GM12878 (cell line): ENCODE measurements around the gene KBTBD13. TPM values are rescaled to one million over a fixed set of nuclear protein-coding genes. Genes with fewer than 3 reads are reported as not detected.
A peak's percentile ranks its signal among the peaks of the same experiment; 100 is the strongest.

Experiments used
- CHD4 ChIP-seq: fragments of 200-600 bp; sonication (generic); IDR thresholded peaks from 2 replicates; pipeline ENCODE4 v1.6.1; 2016; ENCODE audit warnings: mild to moderate bottlenecking
- CREM ChIP-seq: IDR thresholded peaks from 2 replicates; pipeline ENCODE4 v1.6.1; 2014; ENCODE audit warnings: antibody characterized with exemption, low read depth
- CUX1 ChIP-seq: IDR thresholded peaks from 2 replicates; pipeline ENCODE4 v1.6.1; 2012; ENCODE audit warnings: improper control_type of control experiment, low read depth, low read length; ENCODE audit not compliant: insufficient replicate concordance
- ESRRA ChIP-seq: IDR thresholded peaks from 2 replicates; pipeline ENCODE4 v1.6.1; 2012; ENCODE audit warnings: mild to moderate bottlenecking, low read length, improper control_type of control experiment
- ETV6 ChIP-seq, 2 experiments: fragments of 450-650 bp in 1 of 2; IDR thresholded peaks in 1 of 2; conservative IDR thresholded peaks in 1 of 2; 2 replicates each; pipeline ENCODE4 v1.6.1; 2014; ENCODE audit warnings: antibody characterized with exemption in 1 of 2, borderline replicate concordance in 1 of 2, low read depth in 1 of 2, mild to moderate bottlenecking in 1 of 2, moderate library complexity in 1 of 2
- FOS ChIP-seq: IDR thresholded peaks from 3 replicates; pipeline ENCODE4 v1.6.1; 2011; ENCODE audit warnings: borderline replicate concordance; ENCODE audit not compliant: insufficient read length; ENCODE audit errors: extremely low read depth
- GATAD2B ChIP-seq: fragments of 450-650 bp; conservative IDR thresholded peaks from 2 replicates; pipeline ENCODE4 v1.6.1; 2017; ENCODE audit warnings: low read depth, mild to moderate bottlenecking, moderate library complexity
- JUNB ChIP-seq: IDR thresholded peaks from 2 replicates; pipeline ENCODE4 v1.6.1; 2016; ENCODE audit warnings: antibody characterized with exemption, mild to moderate bottlenecking
- RAD51 ChIP-seq: fragments of 450-650 bp; IDR thresholded peaks from 2 replicates; pipeline ENCODE4 v1.6.1; 2016; ENCODE audit warnings: moderate library complexity, mild to moderate bottlenecking, inconsistent platforms
- RUNX3 ChIP-seq: IDR thresholded peaks from 2 replicates; pipeline ENCODE4 v1.6.1; 2012; ENCODE audit warnings: low read length, inconsistent platforms
- SMC3 ChIP-seq: IDR thresholded peaks from 2 replicates; pipeline ENCODE4 v1.6.1; 2011; ENCODE audit warnings: low read length, improper control_type of control experiment, borderline replicate concordance
- SUPT20H ChIP-seq: IDR thresholded peaks from 2 replicates; pipeline ENCODE4 v1.6.1; 2011; ENCODE audit warnings: low read depth, mild to moderate bottlenecking, low read length, moderate library complexity, borderline replicate concordance; ENCODE audit not compliant: control insufficient read depth
- TBL1XR1 ChIP-seq: IDR thresholded peaks from 2 replicates; pipeline ENCODE4 v1.6.1; 2012; ENCODE audit warnings: low read depth, low read length, improper control_type of control experiment
- polyA plus RNA-seq, 11 experiments: library from polyadenylated mRNA; depleted of rRNA in 4 of 11; unstranded in 6 of 11; stranded (reverse) in 5 of 11; fragments of >200 nt; fragmentation: Nextera tagmentation in 4 of 11; fragmentation: Illumina TruSeq in 1 of 11; extraction: Ambion mirVana in 4 of 11; extraction: Trizol in 1 of 11; gene quantifications; 1 replicate in 1 of 11; 2 replicates in 10 of 11; pipeline versions ENCODE4 v1.2.1 to v1.2.3, GENCODE V29; 2011 to 2016; ENCODE audit warnings: inconsistent platforms in 2 of 11, missing spikeins in 2 of 11, low read depth in 1 of 11
- total RNA-seq, 4 experiments: library from RNA; depleted of rRNA in 3 of 4; stranded (reverse); fragments of >200 nt in 3 of 4; fragmentation: Illumina TruSeq in 1 of 4; extraction: Trizol in 1 of 4; gene quantifications; 2 replicates each; pipeline versions ENCODE4 v1.2.1 to v1.2.3, GENCODE V29; 2013 to 2021
- TF ChIP-seq, protein P1 (sequence below): fragments of 450-650 bp; IDR thresholded peaks from 2 replicates; pipeline ENCODE4 v1.6.1; 2017; ENCODE audit warnings: mild to moderate bottlenecking, moderate library complexity
- TF ChIP-seq, protein P2 (sequence below): fragments of 150-350 bp; IDR thresholded peaks from 2 replicates; pipeline ENCODE4 v1.6.1; 2016; ENCODE audit warnings: low read depth, low read length

Gene KBTBD13
- total and polyA plus RNA-seq, 10 of the 15 experiments (the other 5 are each of a cell fraction or from before 2014, with no cell fraction given), result 0.06 TPM; not detected in 9

- TF ChIP-seq CUX1 (no peak), SMC3 (peak; percentile 24; the same call in 1 of the 2 replicates), CREM (0 out of 2 replicates have a peak, but pooled peaks have one; percentile 24), FOS (no peak), GATAD2B (no peak), JUNB (no peak), ETV6 (conservative IDR thresholded peaks at IDR 0.05 in 1 of 2, IDR thresholded peaks at IDR 0.05 in 1 of 2; ENCODE audit: borderline replicate concordance in 1 of 2, low read depth in 1 of 2) (0 out of 4 replicates have a peak, but pooled peaks of 1 of the 2 experiments have one; percentile 14), TBL1XR1 (no peak), RAD51 (no peak), CHD4 (no peak), ESRRA (no peak), SUPT20H (no peak), RUNX3 (peak; percentile 52)
- TF ChIP-seq, protein P1, sequence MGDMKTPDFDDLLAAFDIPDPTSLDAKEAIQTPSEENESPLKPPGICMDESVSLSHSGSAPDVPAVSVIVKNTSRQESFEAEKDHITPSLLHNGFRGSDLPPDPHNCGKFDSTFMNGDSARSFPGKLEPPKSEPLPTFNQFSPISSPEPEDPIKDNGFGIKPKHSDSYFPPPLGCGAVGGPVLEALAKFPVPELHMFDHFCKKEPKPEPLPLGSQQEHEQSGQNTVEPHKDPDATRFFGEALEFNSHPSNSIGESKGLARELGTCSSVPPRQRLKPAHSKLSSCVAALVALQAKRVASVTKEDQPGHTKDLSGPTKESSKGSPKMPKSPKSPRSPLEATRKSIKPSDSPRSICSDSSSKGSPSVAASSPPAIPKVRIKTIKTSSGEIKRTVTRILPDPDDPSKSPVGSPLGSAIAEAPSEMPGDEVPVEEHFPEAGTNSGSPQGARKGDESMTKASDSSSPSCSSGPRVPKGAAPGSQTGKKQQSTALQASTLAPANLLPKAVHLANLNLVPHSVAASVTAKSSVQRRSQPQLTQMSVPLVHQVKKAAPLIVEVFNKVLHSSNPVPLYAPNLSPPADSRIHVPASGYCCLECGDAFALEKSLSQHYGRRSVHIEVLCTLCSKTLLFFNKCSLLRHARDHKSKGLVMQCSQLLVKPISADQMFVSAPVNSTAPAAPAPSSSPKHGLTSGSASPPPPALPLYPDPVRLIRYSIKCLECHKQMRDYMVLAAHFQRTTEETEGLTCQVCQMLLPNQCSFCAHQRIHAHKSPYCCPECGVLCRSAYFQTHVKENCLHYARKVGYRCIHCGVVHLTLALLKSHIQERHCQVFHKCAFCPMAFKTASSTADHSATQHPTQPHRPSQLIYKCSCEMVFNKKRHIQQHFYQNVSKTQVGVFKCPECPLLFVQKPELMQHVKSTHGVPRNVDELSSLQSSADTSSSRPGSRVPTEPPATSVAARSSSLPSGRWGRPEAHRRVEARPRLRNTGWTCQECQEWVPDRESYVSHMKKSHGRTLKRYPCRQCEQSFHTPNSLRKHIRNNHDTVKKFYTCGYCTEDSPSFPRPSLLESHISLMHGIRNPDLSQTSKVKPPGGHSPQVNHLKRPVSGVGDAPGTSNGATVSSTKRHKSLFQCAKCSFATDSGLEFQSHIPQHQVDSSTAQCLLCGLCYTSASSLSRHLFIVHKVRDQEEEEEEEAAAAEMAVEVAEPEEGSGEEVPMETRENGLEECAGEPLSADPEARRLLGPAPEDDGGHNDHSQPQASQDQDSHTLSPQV, result no peak
- TF ChIP-seq, protein P2, sequence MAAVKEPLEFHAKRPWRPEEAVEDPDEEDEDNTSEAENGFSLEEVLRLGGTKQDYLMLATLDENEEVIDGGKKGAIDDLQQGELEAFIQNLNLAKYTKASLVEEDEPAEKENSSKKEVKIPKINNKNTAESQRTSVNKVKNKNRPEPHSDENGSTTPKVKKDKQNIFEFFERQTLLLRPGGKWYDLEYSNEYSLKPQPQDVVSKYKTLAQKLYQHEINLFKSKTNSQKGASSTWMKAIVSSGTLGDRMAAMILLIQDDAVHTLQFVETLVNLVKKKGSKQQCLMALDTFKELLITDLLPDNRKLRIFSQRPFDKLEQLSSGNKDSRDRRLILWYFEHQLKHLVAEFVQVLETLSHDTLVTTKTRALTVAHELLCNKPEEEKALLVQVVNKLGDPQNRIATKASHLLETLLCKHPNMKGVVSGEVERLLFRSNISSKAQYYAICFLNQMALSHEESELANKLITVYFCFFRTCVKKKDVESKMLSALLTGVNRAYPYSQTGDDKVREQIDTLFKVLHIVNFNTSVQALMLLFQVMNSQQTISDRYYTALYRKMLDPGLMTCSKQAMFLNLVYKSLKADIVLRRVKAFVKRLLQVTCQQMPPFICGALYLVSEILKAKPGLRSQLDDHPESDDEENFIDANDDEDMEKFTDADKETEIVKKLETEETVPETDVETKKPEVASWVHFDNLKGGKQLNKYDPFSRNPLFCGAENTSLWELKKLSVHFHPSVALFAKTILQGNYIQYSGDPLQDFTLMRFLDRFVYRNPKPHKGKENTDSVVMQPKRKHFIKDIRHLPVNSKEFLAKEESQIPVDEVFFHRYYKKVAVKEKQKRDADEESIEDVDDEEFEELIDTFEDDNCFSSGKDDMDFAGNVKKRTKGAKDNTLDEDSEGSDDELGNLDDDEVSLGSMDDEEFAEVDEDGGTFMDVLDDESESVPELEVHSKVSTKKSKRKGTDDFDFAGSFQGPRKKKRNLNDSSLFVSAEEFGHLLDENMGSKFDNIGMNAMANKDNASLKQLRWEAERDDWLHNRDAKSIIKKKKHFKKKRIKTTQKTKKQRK, result no peak
Measured at GRCh38 chr15:65032801-65033537, 43.6 kb upstream of the KBTBD13 start (continued).
